Stimulated activated naive CD8-positive, alpha-beta T cell treated with anti-CD3 and anti-CD28 coated beads, Interleukin-15, Interleukin-2, amounts not matched to agents 100 ng/mL and 50 ng/mL, for 24 hours (primary cell): Measurements from ENCODE around the gene TPO.

Source experiments
- H3K27ac Mint-ChIP-seq: one replicate; pipeline ENCODE4 v1.8.0; 2021; ENCODE audit warnings: mild to moderate bottlenecking, mixed read lengths
- H3K27me3 Mint-ChIP-seq: one replicate; pipeline ENCODE4 v1.8.0; 2021; ENCODE audit warnings: mixed read lengths
- H3K36me3 Mint-ChIP-seq: one replicate; pipeline ENCODE4 v1.8.0; 2021; ENCODE audit warnings: low read depth, mixed read lengths
- H3K4me1 Mint-ChIP-seq: one replicate; pipeline ENCODE4 v1.8.0; 2021; ENCODE audit warnings: low read depth, mixed read lengths
- H3K4me3 Mint-ChIP-seq: one replicate; pipeline ENCODE4 v1.8.0; 2021; ENCODE audit warnings: mild to moderate bottlenecking, mixed read lengths
- H3K9me3 Mint-ChIP-seq: one replicate; pipeline ENCODE4 v1.8.0; 2021; ENCODE audit warnings: mixed read lengths

Gene TPO

DNA sequence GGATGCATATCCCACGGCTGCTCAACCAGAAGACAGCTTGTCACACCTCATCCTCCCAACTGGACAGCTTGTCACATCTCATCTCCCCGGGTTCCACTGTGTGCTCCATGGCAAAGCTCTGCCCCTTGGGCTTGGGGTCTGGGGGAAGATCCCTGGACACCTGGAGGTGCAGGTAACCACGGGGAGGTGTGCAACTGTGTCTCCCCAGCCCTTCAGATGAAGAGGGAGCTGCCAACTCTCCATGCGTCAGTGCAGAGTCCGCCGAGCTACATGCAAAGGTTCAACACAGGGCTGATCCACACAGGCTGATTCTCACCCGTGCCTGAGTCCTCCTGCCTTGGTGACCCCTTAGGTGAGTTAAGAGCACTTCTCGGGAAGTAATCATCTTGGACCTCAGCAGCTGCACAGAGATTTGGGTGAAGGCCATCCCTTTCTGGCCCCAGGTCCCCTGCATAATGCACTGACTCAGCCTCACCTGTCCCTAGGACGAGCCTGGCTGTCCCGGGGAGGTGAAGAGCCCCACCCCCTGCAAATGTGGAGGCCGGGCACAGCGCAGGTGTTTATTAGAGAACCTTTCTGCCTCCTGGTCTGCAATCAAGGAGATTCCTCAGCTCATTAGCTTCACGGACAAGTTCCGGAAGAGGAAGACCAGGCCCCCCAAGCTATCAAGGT is 173.1 kb downstream of the TPO start:
- H3K36me3 Mint-ChIP-seq, result no peaks in the 10 kb centered on the region
- no peaks in the 10 kb centered on the region for H3K9me3 Mint-ChIP-seq
- H3K27me3 Mint-ChIP-seq, result peaks cover 29% of the 10 kb centered on the region
- H3K27ac Mint-ChIP-seq, result no peak overlapping the region
- H3K4me1 Mint-ChIP-seq, result no peaks in the 10 kb centered on the region
- no peak overlapping the region for H3K4me3 Mint-ChIP-seq

DNA sequence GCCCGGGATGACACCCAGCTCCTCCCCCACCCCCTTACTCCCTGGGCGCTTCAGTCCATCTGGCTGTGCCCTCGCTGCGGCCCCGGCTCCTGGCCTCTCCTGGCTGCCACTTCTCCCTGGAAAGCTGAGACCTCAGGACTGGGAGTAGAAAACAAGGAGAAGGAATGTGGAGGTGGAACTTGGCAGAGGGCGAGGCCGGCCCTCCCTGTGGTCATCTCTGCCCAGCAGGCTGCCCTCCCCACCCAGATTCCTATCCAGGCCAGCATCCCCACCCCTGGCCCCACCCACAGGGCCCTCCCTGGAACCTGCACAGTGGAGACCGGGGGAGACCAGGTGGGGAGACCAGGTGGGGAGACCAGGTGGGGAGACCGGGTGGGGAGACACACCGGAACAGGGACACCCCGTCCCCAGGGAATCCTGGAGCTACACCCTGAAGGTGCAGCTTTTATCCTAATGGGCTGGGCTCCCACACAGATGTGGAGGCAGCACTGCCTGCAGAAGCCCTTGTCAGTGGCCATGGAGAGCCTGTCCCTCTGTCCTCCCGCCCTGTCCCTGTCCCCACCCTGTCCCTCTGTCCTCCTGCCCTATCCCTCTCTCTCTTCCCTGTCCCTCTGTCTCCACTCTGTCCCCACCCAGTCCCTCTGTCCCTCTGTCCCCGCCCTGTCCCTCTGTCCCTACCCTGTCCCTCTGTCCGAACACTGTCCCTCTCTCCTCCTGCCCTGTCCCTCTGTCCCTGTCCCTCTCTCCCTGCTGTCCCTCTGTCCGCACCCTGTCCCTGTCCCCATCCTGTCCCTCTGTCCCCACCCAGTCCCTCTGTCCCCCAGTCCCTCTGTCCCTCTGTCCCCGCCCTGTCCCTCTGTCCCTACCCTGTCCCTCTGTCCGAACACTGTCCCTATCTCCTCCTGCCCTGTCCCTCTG is 173.9 kb downstream of the TPO start:
- Mint-ChIP-seq H3K4me3 (no peak overlapping the region), H3K27me3 (peaks cover 27% of the 10 kb centered on the region)

DNA sequence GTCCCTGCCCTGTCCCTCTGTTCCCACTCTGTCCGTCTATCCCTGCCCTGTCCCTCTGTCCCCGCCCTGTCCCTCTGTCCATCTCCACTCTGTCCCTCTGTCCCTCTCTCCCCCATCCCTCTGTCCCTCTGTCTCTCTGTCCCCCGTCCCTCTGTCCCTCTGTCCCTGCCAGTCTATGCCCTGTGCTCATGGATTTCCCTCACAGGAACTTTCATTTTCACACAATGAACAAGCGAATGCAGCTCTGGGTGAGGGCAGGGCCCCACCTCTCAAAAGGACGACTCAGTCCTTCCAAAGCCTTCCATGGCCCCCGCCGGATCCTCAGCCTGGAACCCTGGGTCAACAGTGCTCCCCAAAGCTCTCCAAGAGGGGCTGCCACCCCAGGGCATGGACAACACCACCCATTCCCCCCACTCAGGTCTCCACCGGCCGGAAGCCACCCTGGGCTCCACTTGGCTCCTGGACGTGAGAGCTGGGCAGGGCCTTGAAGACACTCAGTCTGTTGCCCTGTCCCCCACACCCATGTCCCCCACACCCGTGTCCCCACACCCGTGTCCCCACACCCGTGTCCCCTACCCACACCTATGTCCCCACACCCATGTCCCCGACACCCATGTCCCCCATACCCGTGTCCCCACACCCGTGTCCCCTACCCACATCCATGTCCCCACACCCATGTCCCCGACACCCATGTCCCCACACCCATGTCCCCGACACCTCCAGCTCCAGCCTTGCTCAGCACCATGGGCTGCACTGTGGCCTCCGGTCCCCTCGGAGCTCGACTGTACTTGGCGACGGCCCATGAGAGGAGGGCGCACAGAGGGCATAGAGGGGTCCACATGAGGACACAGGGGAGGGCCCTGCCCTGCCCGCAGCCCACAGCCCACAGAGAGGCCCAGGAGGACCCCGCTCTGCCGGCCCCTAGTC is 175.1 kb downstream of the TPO start:
- Mint-ChIP-seq H3K4me1 (no peaks in the 10 kb centered on the region), H3K4me3 (no peak overlapping the region), H3K27ac (no peak overlapping the region), H3K36me3 (no peaks in the 10 kb centered on the region), H3K27me3 (peaks cover 22% of the 10 kb centered on the region), H3K9me3 (no peaks in the 10 kb centered on the region)

More for the DNA sequence above, 173.9 kb downstream of the TPO start:
- Mint-ChIP-seq H3K27ac (no peak overlapping the region), H3K9me3 (no peaks in the 10 kb centered on the region), H3K36me3 (no peaks in the 10 kb centered on the region), H3K4me1 (no peaks in the 10 kb centered on the region)

- no peak overlapping the region for H3K27ac Mint-ChIP-seq
- H3K9me3 Mint-ChIP-seq, result no peaks in the 10 kb centered on the region
- H3K36me3 Mint-ChIP-seq, result no peaks in the 10 kb centered on the region
- H3K4me1 Mint-ChIP-seq, result no peaks in the 10 kb centered on the region
- no peak overlapping the region for H3K4me3 Mint-ChIP-seq
- peaks cover 22% of the 10 kb centered on the region for H3K27me3 Mint-ChIP-seq
These were observed 175.8 kb downstream of the TPO start for GRCh38 chr2:1588978-1589621.

- H3K4me3 Mint-ChIP-seq, result no peak overlapping the region
- no peak overlapping the region for H3K27ac Mint-ChIP-seq
- H3K4me1 Mint-ChIP-seq, result no peaks in the 10 kb centered on the region
- no peaks in the 10 kb centered on the region for H3K9me3 Mint-ChIP-seq
- H3K27me3 Mint-ChIP-seq, result peaks cover 22% of the 10 kb centered on the region
- no peaks in the 10 kb centered on the region for H3K36me3 Mint-ChIP-seq
These were observed 177.6 kb downstream of the TPO start for GRCh38 chr2:1590596-1591460.

DNA sequence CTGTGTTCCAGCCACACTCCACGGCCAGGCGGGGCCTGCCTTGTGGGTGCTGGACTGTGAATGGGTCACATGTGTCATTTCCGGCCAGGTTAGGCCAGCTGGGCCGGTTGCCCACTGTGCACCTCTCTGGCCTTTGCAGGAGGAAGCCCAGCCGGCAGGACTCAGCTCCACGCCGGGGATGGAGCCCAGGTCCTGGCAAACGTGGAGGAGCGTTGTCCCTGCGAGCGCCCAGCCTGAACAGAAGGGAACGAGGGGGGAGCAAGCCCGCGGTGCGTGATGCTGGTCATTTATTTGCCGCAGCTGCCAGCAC is 178.2 kb downstream of the TPO start:
- Mint-ChIP-seq H3K27me3 (peaks cover 22% of the 10 kb centered on the region), H3K4me3 (no peak overlapping the region), H3K27ac (no peak overlapping the region), H3K36me3 (no peaks in the 10 kb centered on the region), H3K4me1 (no peaks in the 10 kb centered on the region), H3K9me3 (no peaks in the 10 kb centered on the region)
